K562 (cell line): ENCODE measurements around the gene BOD1L1. TPM values are rescaled to one million over a fixed set of nuclear protein-coding genes. Genes with fewer than 3 reads are reported as not detected.
A peak's percentile ranks its signal among the peaks of the same experiment; 100 is the strongest.

Source experiments
- ATAC-seq: fragments of 200-7000 bp; cut with Tn5 transposase; 3 replicates; pipeline ENCODE4 v1.9.1; 2020; ENCODE audit warnings: moderate library complexity
- BruUV-seq: library from RNA; stranded (reverse); fragments of 400-500 nt; replicated peaks from 2 replicates; lab custom pipeline; 2021; lab: Mats Ljungman, UMichigan
- CTCF ChIA-PET: fragments of 300-600 bp; formaldehyde crosslinking; extraction: SDS; loops from one replicate; lab custom pipeline; 2021; ENCODE audit warnings: low intra/inter-chr PET ratio; lab: Yijun Ruan, JAX
- POLR2A ChIA-PET: fragments of 300-600, 350-650 bp; sonication (Branson Sonifier 250); formaldehyde crosslinking; extraction: SDS; loops from one replicate; lab custom pipeline; 2021; ENCODE audit warnings: antibody characterized with exemption, inconsistent platforms; lab: Yijun Ruan, JAX
- DNase-seq, 4 experiments: peaks; one replicate each; pipeline versions ENCODE4 v3.0.0 to v3.0.0-alpha.2; 2011 to 2018; ENCODE audit warnings: low spot score in 3 of 4, mixed read lengths in 3 of 4; ENCODE audit errors: extremely low read depth in 1 of 4
- FAIRE-seq: peaks from 2 replicates; lab custom pipeline; 2011; peaks lifted over from hg19 to GRCh38; lab: Jason Lieb, UNC
- H2AFZ ChIP-seq: 2 replicates; pipeline ENCODE4 v1.6.0; 2011; ENCODE audit warnings: low read depth, low read length, control low read depth, inconsistent platforms
- H3K27ac ChIP-seq: fragments of 200-600 bp; 3 replicates; pipeline ENCODE4 v1.8.0; 2011; ENCODE audit warnings: low read depth, mild to moderate bottlenecking, control low read depth, inconsistent platforms, low read length, moderate library complexity, mixed read lengths; ENCODE audit errors: extremely low read depth
- H3K27me3 ChIP-seq, 2 experiments: fragments of 300-600 bp in 1 of 2; 2 replicates in 1 of 2; 3 replicates in 1 of 2; pipeline versions ENCODE4 v1.6.0 to v1.8.0; 2011; ENCODE audit warnings: inconsistent platforms in 2 of 2, low read length in 2 of 2, mild to moderate bottlenecking in 1 of 2, mixed read lengths in 1 of 2, moderate library complexity in 1 of 2; ENCODE audit not compliant: control insufficient read depth in 2 of 2, insufficient read depth in 2 of 2
- H3K36me3 ChIP-seq: fragments of 300-600 bp; 3 replicates; pipeline ENCODE4 v1.8.0; 2011; ENCODE audit warnings: mild to moderate bottlenecking, low read length, inconsistent platforms; ENCODE audit not compliant: control insufficient read depth, insufficient read depth
- H3K4me1 ChIP-seq, 2 experiments: fragments of 200-600 bp in 1 of 2; replicated peaks in 1 of 2; 2 replicates in 1 of 2; 3 replicates in 1 of 2; pipeline versions ENCODE4 v1.5.1 to v1.8.0; 2011; ENCODE audit warnings: inconsistent platforms in 2 of 2, low read length in 2 of 2, mild to moderate bottlenecking in 1 of 2, mixed read lengths in 1 of 2, moderate library complexity in 1 of 2; ENCODE audit not compliant: control insufficient read depth in 2 of 2, insufficient read depth in 2 of 2
- H3K4me2 ChIP-seq: 2 replicates; pipeline ENCODE4 v1.6.1; 2011; ENCODE audit warnings: low read length, control low read depth, inconsistent platforms, mixed read lengths; ENCODE audit not compliant: insufficient read depth
- H3K4me3 ChIP-seq: fragments of 200-600 bp; sonication (generic), shearing (Covaris generic); 2 replicates; pipeline ENCODE4 v1.5.1; 2016; ENCODE audit warnings: control low read depth, inconsistent platforms
- H3K79me2 ChIP-seq: fragments of 200-600 bp; 3 replicates; pipeline ENCODE4 v1.8.0; 2011; ENCODE audit warnings: low read length, inconsistent platforms; ENCODE audit not compliant: control insufficient read depth, insufficient read depth
- H3K9ac ChIP-seq, 2 experiments: 2 replicates each; pipeline versions ENCODE4 v1.6.0 to v1.6.1; 2011; ENCODE audit warnings: low read depth in 2 of 2, low read length in 2 of 2, control low read depth in 1 of 2, inconsistent platforms in 1 of 2, mild to moderate bottlenecking in 1 of 2, mixed read lengths in 1 of 2; ENCODE audit not compliant: insufficient read depth in 1 of 2
- H3K9me1 ChIP-seq: one replicate; pipeline ENCODE4 v1.6.0; 2011; ENCODE audit warnings: inconsistent platforms, mild to moderate bottlenecking, low read length, moderate library complexity; ENCODE audit not compliant: control insufficient read depth, insufficient read depth
- H3K9me3 ChIP-seq: replicated peaks from 2 replicates; pipeline ENCODE4 v1.5.1; 2011; ENCODE audit warnings: low read depth, low read length, inconsistent platforms; ENCODE audit not compliant: control insufficient read depth, insufficient read depth
- H4K20me1 ChIP-seq: replicated peaks from 2 replicates; pipeline ENCODE4 v1.6.1; 2011; ENCODE audit warnings: low read length, inconsistent platforms, mixed read lengths; ENCODE audit not compliant: control insufficient read depth, insufficient read depth
- CHD2 ChIP-seq: IDR thresholded peaks from 2 replicates; pipeline ENCODE4 v1.6.1; 2011; ENCODE audit warnings: low read depth, low read length
- DLX4 ChIP-seq: fragments of 250-450 bp; sonication (Bioruptor Pico); IDR thresholded peaks from 2 replicates; pipeline ENCODE4 v1.6.1; 2021; ENCODE audit warnings: mild to moderate bottlenecking
- EZH2 ChIP-seq: IDR thresholded peaks from 2 replicates; pipeline ENCODE4 v1.6.1; 2012; ENCODE audit warnings: low read depth, mild to moderate bottlenecking, inconsistent platforms, low read length, borderline replicate concordance
- FOS ChIP-seq: IDR thresholded peaks from 3 replicates; pipeline ENCODE4 v1.6.1; 2011; ENCODE audit not compliant: insufficient read length; ENCODE audit errors: extremely low read depth
- HCFC1 ChIP-seq: IDR thresholded peaks from 2 replicates; pipeline ENCODE4 v1.6.1; 2012; ENCODE audit warnings: low read depth, low read length, improper control_type of control experiment
- HDGF ChIP-seq: fragments of 450-650 bp; IDR thresholded peaks from 2 replicates; pipeline ENCODE4 v1.6.1; 2016
- RBM15 ChIP-seq: fragments of 200-400 bp; formaldehyde crosslinking; IDR thresholded peaks from 2 replicates; pipeline ENCODE4 v1.6.1; 2018; ENCODE audit warnings: mild to moderate bottlenecking, low read length, moderate library complexity; ENCODE audit not compliant: insufficient read depth
- TBL1XR1 ChIP-seq, 2 experiments: IDR thresholded peaks; 2 replicates each; pipeline ENCODE4 v1.6.1; 2012; ENCODE audit warnings: improper control_type of control experiment in 2 of 2, low read length in 2 of 2, mild to moderate bottlenecking in 1 of 2
- U2AF1 ChIP-seq: fragments of 200-400 bp; formaldehyde crosslinking; optimal IDR thresholded peaks from 2 replicates; pipeline ENCODE3; 2017; ENCODE audit warnings: mild to moderate bottlenecking, low read depth, low read length, moderate library complexity
- ZFPM2 ChIP-seq: fragments of 250-450 bp; sonication (Bioruptor Pico); IDR thresholded peaks from 2 replicates; pipeline ENCODE4 v1.5.1; 2022; ENCODE audit warnings: mild to moderate bottlenecking
- WGBS: fragments of 100-300 bp; shearing (Covaris generic); methylation state at CpG from one replicate; pipeline ENCODE4 v1.1.6; 2016; ENCODE audit warnings: low coverage, mixed read lengths; ENCODE audit not compliant: insufficient coverage; ENCODE audit errors: missing lambda C conversion rate; 5-methylcytosine and 5-hydroxymethylcytosine counted together
- in situ Hi-C: fragments of 300-500 bp; cut with MboI; formaldehyde crosslinking; loops from 4 replicates; pipeline ENCODE4 v1.15.0; 2018; ENCODE audit warnings: inconsistent platforms, mixed read lengths
- intact Hi-C: fragments of 100-400 bp; cut with micrococcal nuclease; formaldehyde crosslinking; loops from 2 replicates; pipeline ENCODE4 v1.14.2; 2022
- polyA plus RNA-seq, 8 experiments: library from polyadenylated mRNA; depleted of rRNA in 4 of 8; stranded (reverse) in 5 of 8; unstranded in 3 of 8; fragments of >200 nt; fragmentation: Nextera tagmentation in 2 of 8; fragmentation: Illumina TruSeq in 1 of 8; extraction: Ambion mirVana in 2 of 8; extraction: Trizol in 1 of 8; gene quantifications; 2 replicates each; pipeline versions ENCODE4 v1.2.1 to v1.2.3, GENCODE V29; 2011 to 2014; ENCODE audit warnings: inconsistent platforms in 1 of 8, missing spikeins in 1 of 8
- total RNA-seq, 7 experiments: library from RNA; depleted of rRNA in 6 of 7; stranded (reverse); fragments of >200 nt in 6 of 7; fragmentation: Illumina TruSeq in 2 of 7; extraction: Trizol in 2 of 7; gene quantifications; 2 replicates each; pipeline versions ENCODE4 v1.2.1 to v1.2.3, GENCODE V29; 2011 to 2021; ENCODE audit warnings: low replicate concordance in 1 of 7

BOD1L1 gene
- total and polyA plus RNA-seq, 9 of the 15 experiments (the other 6 are each of a cell fraction or from before 2014, with no cell fraction given), result 4.8 to 23.2 (median 17.7) TPM

GRCh38 chr4:13534344-13535063 is 93.0 kb downstream of the BOD1L1 start:
- in situ Hi-C loops (no loop called here), intact Hi-C loops (loop anchor here (5.0 kb wide), 1 partner anchor 167 kb away; no protein-coding TSS in a partner anchor)
- Histone ChIP-seq H2AFZ (no peak overlapping the region), H3K27me3 (peaks cover 39 to 63% of the 10 kb centered on the region in 2 experiments), H3K36me3 (no peaks in the 10 kb centered on the region), H3K9ac (no peak overlapping the region), H3K4me1 (peaks cover 10 to 21% of the 10 kb centered on the region in 2 experiments; a peak in 3 of 5 replicates), H4K20me1 (no peaks in the 10 kb centered on the region; the same call in 1 of the 2 replicates), H3K79me2 (no peaks in the 10 kb centered on the region), H3K9me1 (no peaks in the 10 kb centered on the region), H3K9me3 (no peaks in the 10 kb centered on the region), H3K27ac (no peak overlapping the region), H3K4me3 (no peak overlapping the region), H3K4me2 (no peak overlapping the region)
- CTCF ChIA-PET, result no interaction called here
- POLR2A ChIA-PET, result interaction anchor here (0.7 kb wide), 1 partner anchor 23 kb away, joined by 4 read pairs; no protein-coding TSS in a partner anchor
- no TSS peak for BruUV-seq
- 34% methylated on average over 28 of the region's 32 CpGs for WGBS
- DNase-seq (peak in 1 of 4 experiments; percentile 7), ATAC-seq (no peak), FAIRE-seq (no peak)
- TF ChIP-seq RBM15 (no peak), CHD2 (no peak), DLX4 (no peak), U2AF1 (no peak), TBL1XR1 (IDR thresholded peaks at IDR 0.05; ENCODE audit: low read length in 2 of 2) (no peak), HDGF (no peak), EZH2 (no peak), HCFC1 (no peak), FOS (no peak), ZFPM2 (CRISPR knock-in tag) (no peak)
